ENCODE data around the gene TENM4.

Gene TENM4

GRCh38 chr11:79467761-79468160 lies 26.9 kb upstream of the TENM4 start:
- Histone ChIP-seq H4K91ac (ENCODE audit: low read depth, low read length, poor library complexity) (no peak overlapping the region), H2AK5ac (ENCODE audit: low read depth, low read length) (no peak overlapping the region), H3K9me3 (replicated peaks in 1 of 2; ENCODE audit: control insufficient read depth in 2 of 2, insufficient read depth in 1 of 2, low read depth in 1 of 2, low read length in 2 of 2) (no peaks in the 10 kb centered on the region), H3K14ac (ENCODE audit: low read length) (no peak overlapping the region), H2BK5ac (ENCODE audit: low read length) (no peak overlapping the region), H3K4me3 (ENCODE audit: low read length in 2 of 2) (no peak overlapping the region), H2BK15ac (ENCODE audit: low read length) (no peak overlapping the region), H3K79me1 (ENCODE audit: low read depth, low read length) (no peaks in the 10 kb centered on the region), H3K27me3 (ENCODE audit: control insufficient read depth in 3 of 3, insufficient read depth in 3 of 3, low read depth in 1 of 3, low read length in 3 of 3) (no peaks in the 10 kb centered on the region), H3K23ac (ENCODE audit: low read depth, low read length, poor library complexity) (no peak overlapping the region), H3K4me1 (ENCODE audit: control insufficient read depth in 2 of 2, insufficient read depth in 1 of 2, low read depth in 1 of 2, low read length in 2 of 2) (peaks cover 3 to 12% of the 10 kb centered on the region in 2 donors), H3K4ac (ENCODE audit: low read length) (no peak overlapping the region), H3K36me3 (replicated peaks in 1 of 2; ENCODE audit: control insufficient read depth in 2 of 2, insufficient read depth in 2 of 2, low read length in 2 of 2) (no peaks in the 10 kb centered on the region), H3K18ac (ENCODE audit: low read length) (no peak overlapping the region), H2AFZ (ENCODE audit: low read length) (no peak overlapping the region), H3K4me2 (ENCODE audit: insufficient read depth, low read length, poor library complexity, severe bottlenecking) (no peak overlapping the region), H3K27ac (replicated peaks; ENCODE audit: low read length) (no peak overlapping the region), H4K8ac (ENCODE audit: low read depth, low read length) (no peak overlapping the region), H2BK120ac (ENCODE audit: low read depth, low read length) (no peak overlapping the region), H3K9ac (ENCODE audit: low read depth, low read length, poor library complexity) (no peak overlapping the region), H2BK12ac (ENCODE audit: low read length) (no peak overlapping the region)
- no CpG with 5 or more reads among the region's 2 CpGs for WGBS, 2 donors (ENCODE audit: extremely low coverage in 2 of 2, insufficient read length in 2 of 2, insufficient replicate concordance in 1 of 2)
- DNase-seq (ENCODE audit: low spot score), result no peak

- Histone ChIP-seq H2BK12ac (ENCODE audit: low read length) (no peak overlapping the region), H3K9me3 (replicated peaks in 1 of 2; ENCODE audit: control insufficient read depth in 2 of 2, insufficient read depth in 1 of 2, low read depth in 1 of 2, low read length in 2 of 2) (no peaks in the 10 kb centered on the region), H3K27me3 (ENCODE audit: control insufficient read depth in 3 of 3, insufficient read depth in 3 of 3, low read depth in 1 of 3, low read length in 3 of 3) (no peaks in the 10 kb centered on the region), H3K23ac (ENCODE audit: low read depth, low read length, poor library complexity) (no peak overlapping the region), H3K14ac (ENCODE audit: low read length) (no peak overlapping the region), H2AK5ac (ENCODE audit: low read depth, low read length) (no peak overlapping the region), H2BK15ac (ENCODE audit: low read length) (no peak overlapping the region), H2AFZ (ENCODE audit: low read length) (no peak overlapping the region), H3K4me1 (ENCODE audit: control insufficient read depth in 2 of 2, insufficient read depth in 1 of 2, low read depth in 1 of 2, low read length in 2 of 2) (peaks cover 0 to 5% of the 10 kb centered on the region in 2 donors), H3K4me2 (ENCODE audit: insufficient read depth, low read length, poor library complexity, severe bottlenecking) (no peak overlapping the region), H3K36me3 (replicated peaks in 1 of 2; ENCODE audit: control insufficient read depth in 2 of 2, insufficient read depth in 2 of 2, low read length in 2 of 2) (no peaks in the 10 kb centered on the region), H3K18ac (ENCODE audit: low read length) (no peak overlapping the region), H2BK120ac (ENCODE audit: low read depth, low read length) (no peak overlapping the region), H3K79me1 (ENCODE audit: low read depth, low read length) (no peaks in the 10 kb centered on the region), H3K4ac (ENCODE audit: low read length) (no peak overlapping the region), H4K91ac (ENCODE audit: low read depth, low read length, poor library complexity) (no peak overlapping the region), H3K27ac (replicated peaks; ENCODE audit: low read length) (no peak overlapping the region), H3K9ac (ENCODE audit: low read depth, low read length, poor library complexity) (no peak overlapping the region), H2BK5ac (ENCODE audit: low read length) (no peak overlapping the region), H3K4me3 (ENCODE audit: low read length in 2 of 2) (no peak overlapping the region), H4K8ac (ENCODE audit: low read depth, low read length) (no peak overlapping the region)
- no peak for DNase-seq (ENCODE audit: low spot score)
- WGBS, 2 donors (ENCODE audit: extremely low coverage in 2 of 2, insufficient read length in 2 of 2, insufficient replicate concordance in 1 of 2), result no CpG with 5 or more reads among the region's 2 CpGs
Measured at GRCh38 chr11:79466411-79466810, 25.6 kb upstream of the TENM4 start.

GRCh38 chr11:79465160-79465559 lies 24.3 kb upstream of the TENM4 start:
- Histone ChIP-seq H2AK5ac (ENCODE audit: low read depth, low read length) (no peak overlapping the region), H3K4me1 (ENCODE audit: control insufficient read depth in 2 of 2, insufficient read depth in 1 of 2, low read depth in 1 of 2, low read length in 2 of 2) (no peaks in the 10 kb centered on the region), H3K23ac (ENCODE audit: low read depth, low read length, poor library complexity) (no peak overlapping the region), H3K18ac (ENCODE audit: low read length) (no peak overlapping the region), H2AFZ (ENCODE audit: low read length) (no peak overlapping the region), H3K79me1 (ENCODE audit: low read depth, low read length) (no peaks in the 10 kb centered on the region), H3K9ac (ENCODE audit: low read depth, low read length, poor library complexity) (no peak overlapping the region), H2BK120ac (ENCODE audit: low read depth, low read length) (no peak overlapping the region), H2BK5ac (ENCODE audit: low read length) (no peak overlapping the region), H3K14ac (ENCODE audit: low read length) (no peak overlapping the region), H3K36me3 (replicated peaks in 1 of 2; ENCODE audit: control insufficient read depth in 2 of 2, insufficient read depth in 2 of 2, low read length in 2 of 2) (no peaks in the 10 kb centered on the region), H3K9me3 (replicated peaks in 1 of 2; ENCODE audit: control insufficient read depth in 2 of 2, insufficient read depth in 1 of 2, low read depth in 1 of 2, low read length in 2 of 2) (no peaks in the 10 kb centered on the region), H4K91ac (ENCODE audit: low read depth, low read length, poor library complexity) (no peak overlapping the region), H2BK15ac (ENCODE audit: low read length) (no peak overlapping the region), H2BK12ac (ENCODE audit: low read length) (no peak overlapping the region), H3K27me3 (ENCODE audit: control insufficient read depth in 3 of 3, insufficient read depth in 3 of 3, low read depth in 1 of 3, low read length in 3 of 3) (no peaks in the 10 kb centered on the region), H3K4ac (ENCODE audit: low read length) (no peak overlapping the region), H4K8ac (ENCODE audit: low read depth, low read length) (no peak overlapping the region), H3K4me2 (ENCODE audit: insufficient read depth, low read length, poor library complexity, severe bottlenecking) (no peak overlapping the region), H3K4me3 (ENCODE audit: low read length in 2 of 2) (no peak overlapping the region), H3K27ac (replicated peaks; ENCODE audit: low read length) (no peak overlapping the region)
- DNase-seq (ENCODE audit: low spot score), result no peak
- no CpG with 5 or more reads among the region's 2 CpGs for WGBS, 2 donors (ENCODE audit: extremely low coverage in 2 of 2, insufficient read length in 2 of 2, insufficient replicate concordance in 1 of 2)

- no peak overlapping the region for H2AFZ ChIP-seq (ENCODE audit: low read length)
- H3K4ac ChIP-seq (ENCODE audit: low read length), result no peak overlapping the region
- no peak overlapping the region for H2BK12ac ChIP-seq (ENCODE audit: low read length)
- H3K23ac ChIP-seq (ENCODE audit: low read depth, low read length, poor library complexity), result no peak overlapping the region
- H2AK5ac ChIP-seq (ENCODE audit: low read depth, low read length), result no peak overlapping the region
- DNase-seq (ENCODE audit: low spot score), result no peak
- H4K8ac ChIP-seq (ENCODE audit: low read depth, low read length), result no peak overlapping the region
- H3K36me3 ChIP-seq (replicated peaks in 1 of 2; ENCODE audit: control insufficient read depth in 2 of 2, insufficient read depth in 2 of 2, low read length in 2 of 2), result no peaks in the 10 kb centered on the region
- H3K14ac ChIP-seq (ENCODE audit: low read length), result no peak overlapping the region
- 100% methylated on average over 1 of the region's 7 CpGs; no CpG with 5 or more reads in 1 of the 2 donors for WGBS, 2 donors (ENCODE audit: extremely low coverage in 2 of 2, insufficient read length in 2 of 2, insufficient replicate concordance in 1 of 2)
- no peak overlapping the region for H3K4me2 ChIP-seq (ENCODE audit: insufficient read depth, low read length, poor library complexity, severe bottlenecking)
- H3K27me3 ChIP-seq (ENCODE audit: control insufficient read depth in 3 of 3, insufficient read depth in 3 of 3, low read depth in 1 of 3, low read length in 3 of 3), result no peaks in the 10 kb centered on the region
- H3K27ac ChIP-seq (replicated peaks; ENCODE audit: low read length), result no peak overlapping the region
- H3K18ac ChIP-seq (ENCODE audit: low read length), result no peak overlapping the region
- no peak overlapping the region for H2BK120ac ChIP-seq (ENCODE audit: low read depth, low read length)
- no peak overlapping the region for H4K91ac ChIP-seq (ENCODE audit: low read depth, low read length, poor library complexity)
- H3K79me1 ChIP-seq (ENCODE audit: low read depth, low read length), result no peaks in the 10 kb centered on the region
- H3K9ac ChIP-seq (ENCODE audit: low read depth, low read length, poor library complexity), result no peak overlapping the region
- no peak overlapping the region for H3K4me3 ChIP-seq (ENCODE audit: low read length in 2 of 2)
- H3K4me1 ChIP-seq (ENCODE audit: control insufficient read depth in 2 of 2, insufficient read depth in 1 of 2, low read depth in 1 of 2, low read length in 2 of 2), result peaks cover 0 to 15% of the 10 kb centered on the region in 2 donors
- no peak overlapping the region for H2BK5ac ChIP-seq (ENCODE audit: low read length)
- H3K9me3 ChIP-seq (replicated peaks in 1 of 2; ENCODE audit: control insufficient read depth in 2 of 2, insufficient read depth in 1 of 2, low read depth in 1 of 2, low read length in 2 of 2), result no peaks in the 10 kb centered on the region
- no peak overlapping the region for H2BK15ac ChIP-seq (ENCODE audit: low read length)
Measured at GRCh38 chr11:79461666-79462645, 21.1 kb upstream of the TENM4 start.
